Neural cell (in vitro differentiated cells): ENCODE data around the gene CIB4. TPM values are rescaled to one million over a fixed set of nuclear protein-coding genes. Genes with fewer than 3 reads are reported as not detected.

Experiments
- H2AFZ ChIP-seq: fragments of 200-600, 300-800 bp; sonication (generic), shearing (Covaris generic); 2 replicates; pipeline ENCODE4 v1.6.0; 2014; ENCODE audit warnings: low read depth, mild to moderate bottlenecking, antibody characterized with exemption, low read length, moderate library complexity
- H3F3A ChIP-seq: fragments of 200-600 bp; shearing (Covaris generic); 2 replicates; pipeline ENCODE4 v1.6.1; 2016; ENCODE audit warnings: mild to moderate bottlenecking, moderate library complexity, mixed read lengths, antibody characterized with exemption, low read length; ENCODE audit not compliant: insufficient read depth, poor library complexity, severe bottlenecking
- H3K27ac ChIP-seq: fragments of 200-600, 300-800 bp; sonication (generic), shearing (Covaris generic); 2 replicates; pipeline ENCODE4 v1.5.1; 2014; ENCODE audit warnings: mild to moderate bottlenecking, low read length, moderate library complexity
- H3K27me3 ChIP-seq: fragments of 300-800, 200-600 bp; sonication (generic), shearing (Covaris generic); 2 replicates; pipeline ENCODE4 v1.6.0; 2014; ENCODE audit warnings: mild to moderate bottlenecking, low read depth, low read length, moderate library complexity; ENCODE audit not compliant: insufficient read depth
- H3K36me3 ChIP-seq: fragments of 300-800, 200-600 bp; sonication (generic), shearing (Covaris generic); 2 replicates; pipeline ENCODE4 v1.5.1; 2014; ENCODE audit warnings: mild to moderate bottlenecking, antibody characterized with exemption, low read length, moderate library complexity; ENCODE audit not compliant: insufficient read depth
- H3K4me2 ChIP-seq: fragments of 300-800, 200-600 bp; sonication (generic), shearing (Covaris generic); 2 replicates; pipeline ENCODE4 v1.6.0; 2014; ENCODE audit warnings: mild to moderate bottlenecking, low read length
- H3K4me3 ChIP-seq: fragments of 300-800, 200-600 bp; sonication (generic), shearing (Covaris generic); 2 replicates; pipeline ENCODE4 v1.5.1; 2014; ENCODE audit warnings: mild to moderate bottlenecking, low read length, moderate library complexity
- H3K79me2 ChIP-seq: fragments of 200-600 bp; shearing (Covaris generic); replicated peaks from 2 replicates; pipeline ENCODE4 v1.6.0; 2014; ENCODE audit warnings: mild to moderate bottlenecking, low read length, moderate library complexity; ENCODE audit not compliant: insufficient read depth
- H3K9ac ChIP-seq: fragments of 300-800, 200-600 bp; sonication (generic), shearing (Covaris generic); 2 replicates; pipeline ENCODE4 v1.6.1; 2016; ENCODE audit warnings: mild to moderate bottlenecking, low read length, mixed read lengths
- H3K9me2 ChIP-seq: fragments of 200-600 bp; shearing (Covaris generic); 2 replicates; pipeline ENCODE4 v1.6.1; 2016; ENCODE audit warnings: mild to moderate bottlenecking, low read length, mixed read lengths; ENCODE audit not compliant: insufficient read depth
- H3K9me3 ChIP-seq: fragments of 200-600, 300-800 bp; sonication (generic), shearing (Covaris generic); 2 replicates; pipeline ENCODE4 v1.6.1; 2016; ENCODE audit warnings: mild to moderate bottlenecking, mixed run types, low read length, moderate library complexity, mixed read lengths
- H4K20me1 ChIP-seq: fragments of 200-600 bp; shearing (Covaris generic); 2 replicates; pipeline ENCODE4 v1.6.1; 2016; ENCODE audit warnings: mild to moderate bottlenecking, mixed run types; ENCODE audit not compliant: insufficient read depth
- EP300 ChIP-seq: fragments of 450-650 bp; conservative IDR thresholded peaks from 2 replicates; pipeline ENCODE4 v1.6.1; 2014; ENCODE audit warnings: antibody characterized with exemption, mild to moderate bottlenecking, moderate library complexity; ENCODE audit not compliant: poor library complexity, severe bottlenecking
- EZH2 ChIP-seq: fragments of 200-600, 300-800 bp; shearing (Covaris generic), sonication (generic); IDR thresholded peaks from 2 replicates; pipeline ENCODE4 v1.6.1; 2014; ENCODE audit warnings: antibody characterized with exemption, low read length, borderline replicate concordance, mild to moderate bottlenecking; ENCODE audit not compliant: insufficient read depth, poor library complexity, severe bottlenecking
- MXI1 ChIP-seq: fragments of 450-650 bp; conservative IDR thresholded peaks from 2 replicates; pipeline ENCODE4 v1.6.1; 2014; ENCODE audit warnings: antibody characterized with exemption, mild to moderate bottlenecking; ENCODE audit not compliant: poor library complexity, severe bottlenecking
- POLR2AphosphoS5 ChIP-seq: IDR thresholded peaks from 2 replicates; pipeline ENCODE4 v1.6.1; 2012
- RAD21 ChIP-seq: fragments of 450-650 bp; conservative IDR thresholded peaks from 2 replicates; pipeline ENCODE4 v1.6.1; 2014; ENCODE audit warnings: antibody characterized with exemption, mild to moderate bottlenecking, moderate library complexity
- SMC3 ChIP-seq: fragments of 450-650 bp; conservative IDR thresholded peaks from 2 replicates; pipeline ENCODE4 v1.6.1; 2014; ENCODE audit warnings: antibody characterized with exemption, mild to moderate bottlenecking, moderate library complexity; ENCODE audit not compliant: poor library complexity
- TAF1 ChIP-seq: IDR thresholded peaks from 2 replicates; pipeline ENCODE4 v1.6.1; 2012; ENCODE audit warnings: low read depth
- polyA plus RNA-seq: library from polyadenylated mRNA; depleted of rRNA; stranded (reverse); fragments of >200 nt; gene quantifications from 2 replicates; pipeline ENCODE4 v1.2.3, GENCODE V29; 2014
- TF ChIP-seq, protein P1 (sequence below): IDR thresholded peaks from 2 replicates; pipeline ENCODE4 v1.6.1; 2012; ENCODE audit warnings: borderline replicate concordance

CIB4 gene
- polyA plus RNA-seq, 1 donor from 2014 or later, result not detected

DNA sequence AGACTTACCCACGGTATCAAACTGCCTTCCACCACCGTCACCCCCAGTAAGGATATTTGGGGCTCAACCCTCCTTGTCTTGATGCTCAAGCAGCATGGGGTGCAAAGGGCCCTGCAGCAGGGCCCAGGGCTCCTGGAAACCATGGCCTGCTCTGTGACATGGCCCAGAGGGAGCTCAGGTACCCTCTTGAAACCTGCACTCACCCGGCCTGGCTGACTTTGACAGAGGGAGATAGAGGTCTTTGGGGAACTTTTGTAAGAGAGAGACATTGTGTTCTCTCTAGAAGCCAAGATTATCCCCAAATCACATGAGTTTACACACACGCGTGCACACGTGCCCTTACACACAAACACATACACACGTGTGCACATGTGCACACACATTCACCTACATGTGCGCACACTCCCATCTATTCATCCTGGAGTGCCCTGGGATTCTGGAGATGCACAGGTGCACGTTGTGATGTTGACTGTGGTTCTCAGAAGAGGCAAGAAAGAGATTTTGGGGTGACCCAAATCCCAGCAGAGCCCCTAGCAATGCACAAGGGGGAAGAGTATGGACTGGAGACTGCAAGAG, 31.7 kb upstream of the CIB4 start:
- Histone ChIP-seq H3K4me3 (no peak overlapping the region), H3K9me2 (no peaks in the 10 kb centered on the region), H3K79me2 (no peaks in the 10 kb centered on the region), H3K27me3 (no peaks in the 10 kb centered on the region), H2AFZ (no peak overlapping the region), H4K20me1 (no peaks in the 10 kb centered on the region), H3K9ac (no peak overlapping the region), H3F3A (no peaks in the 10 kb centered on the region), H3K4me2 (no peak overlapping the region), H3K9me3 (no peaks in the 10 kb centered on the region), H3K27ac (no peak overlapping the region), H3K36me3 (no peaks in the 10 kb centered on the region)
- TF ChIP-seq, protein P1, sequence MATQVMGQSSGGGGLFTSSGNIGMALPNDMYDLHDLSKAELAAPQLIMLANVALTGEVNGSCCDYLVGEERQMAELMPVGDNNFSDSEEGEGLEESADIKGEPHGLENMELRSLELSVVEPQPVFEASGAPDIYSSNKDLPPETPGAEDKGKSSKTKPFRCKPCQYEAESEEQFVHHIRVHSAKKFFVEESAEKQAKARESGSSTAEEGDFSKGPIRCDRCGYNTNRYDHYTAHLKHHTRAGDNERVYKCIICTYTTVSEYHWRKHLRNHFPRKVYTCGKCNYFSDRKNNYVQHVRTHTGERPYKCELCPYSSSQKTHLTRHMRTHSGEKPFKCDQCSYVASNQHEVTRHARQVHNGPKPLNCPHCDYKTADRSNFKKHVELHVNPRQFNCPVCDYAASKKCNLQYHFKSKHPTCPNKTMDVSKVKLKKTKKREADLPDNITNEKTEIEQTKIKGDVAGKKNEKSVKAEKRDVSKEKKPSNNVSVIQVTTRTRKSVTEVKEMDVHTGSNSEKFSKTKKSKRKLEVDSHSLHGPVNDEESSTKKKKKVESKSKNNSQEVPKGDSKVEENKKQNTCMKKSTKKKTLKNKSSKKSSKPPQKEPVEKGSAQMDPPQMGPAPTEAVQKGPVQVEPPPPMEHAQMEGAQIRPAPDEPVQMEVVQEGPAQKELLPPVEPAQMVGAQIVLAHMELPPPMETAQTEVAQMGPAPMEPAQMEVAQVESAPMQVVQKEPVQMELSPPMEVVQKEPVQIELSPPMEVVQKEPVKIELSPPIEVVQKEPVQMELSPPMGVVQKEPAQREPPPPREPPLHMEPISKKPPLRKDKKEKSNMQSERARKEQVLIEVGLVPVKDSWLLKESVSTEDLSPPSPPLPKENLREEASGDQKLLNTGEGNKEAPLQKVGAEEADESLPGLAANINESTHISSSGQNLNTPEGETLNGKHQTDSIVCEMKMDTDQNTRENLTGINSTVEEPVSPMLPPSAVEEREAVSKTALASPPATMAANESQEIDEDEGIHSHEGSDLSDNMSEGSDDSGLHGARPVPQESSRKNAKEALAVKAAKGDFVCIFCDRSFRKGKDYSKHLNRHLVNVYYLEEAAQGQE, result no peak
- TF ChIP-seq TAF1, result no peak
- no peak for TF ChIP-seq EZH2

DNA sequence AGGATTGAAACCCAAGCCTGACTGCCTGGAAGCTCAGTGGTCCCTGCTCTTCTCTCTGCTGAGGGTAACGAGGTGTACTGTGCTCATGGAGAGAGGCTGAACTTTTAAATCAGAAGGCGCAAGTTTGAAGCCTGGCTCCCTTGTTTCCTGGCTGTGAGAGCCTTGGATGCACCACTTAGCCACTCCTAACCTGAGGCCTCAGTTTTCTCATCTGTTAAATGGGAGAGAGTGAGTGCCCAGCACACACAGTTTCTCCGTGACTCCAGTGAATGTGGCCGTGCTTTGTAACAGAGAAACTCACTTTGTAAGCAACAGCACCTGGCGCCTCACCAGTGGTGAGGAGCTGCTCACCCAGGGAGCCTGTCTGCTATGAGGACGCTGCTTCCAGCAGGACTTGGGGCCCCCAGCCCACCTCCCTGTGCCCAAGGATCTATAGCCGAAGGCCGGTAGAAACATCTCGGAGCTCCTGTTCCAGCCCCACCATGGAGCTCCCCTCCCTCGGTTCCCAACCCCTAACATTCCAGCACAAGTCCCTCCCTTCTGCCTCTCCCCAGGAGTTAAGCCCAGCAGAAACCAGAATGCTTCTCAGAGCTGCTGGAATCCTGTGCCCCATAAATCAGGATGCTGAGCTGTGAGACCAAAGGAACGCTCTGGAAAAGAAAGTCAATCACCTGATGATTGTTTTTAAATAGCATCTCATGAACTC, 31.1 kb upstream of the CIB4 start:
- Histone ChIP-seq H4K20me1 (no peaks in the 10 kb centered on the region), H3K4me2 (no peak overlapping the region), H3F3A (no peaks in the 10 kb centered on the region), H3K4me3 (no peak overlapping the region), H2AFZ (no peak overlapping the region), H3K27ac (no peak overlapping the region), H3K9ac (no peak overlapping the region), H3K9me2 (no peaks in the 10 kb centered on the region), H3K27me3 (no peaks in the 10 kb centered on the region), H3K79me2 (no peaks in the 10 kb centered on the region), H3K9me3 (no peaks in the 10 kb centered on the region), H3K36me3 (no peaks in the 10 kb centered on the region)
- TF ChIP-seq EP300 (no peak), POLR2AphosphoS5 (no peak), MXI1 (no peak), SMC3 (no peak), EZH2 (no peak), RAD21 (no peak), TAF1 (no peak)
- TF ChIP-seq, protein P1, result no peak
